GM12864 (cell line): Measurements from ENCODE around the gene LDHA.

Experiments used
- DNase-seq: peaks from one replicate; pipeline ENCODE4 v3.0.0-alpha.2; 2011; ENCODE audit warnings: low read depth
- H3K4me3 ChIP-seq: 2 replicates; pipeline ENCODE4 v1.5.1; 2011; ENCODE audit warnings: mild to moderate bottlenecking, low read depth, low read length, control low read depth
- TF ChIP-seq, protein P1 (sequence below): IDR thresholded peaks from 2 replicates; pipeline ENCODE4 v1.5.1; 2011; ENCODE audit warnings: low read depth, mild to moderate bottlenecking, moderate library complexity, low read length, control low read depth, inconsistent platforms; ENCODE audit errors: missing control alignments

LDHA gene

DNA sequence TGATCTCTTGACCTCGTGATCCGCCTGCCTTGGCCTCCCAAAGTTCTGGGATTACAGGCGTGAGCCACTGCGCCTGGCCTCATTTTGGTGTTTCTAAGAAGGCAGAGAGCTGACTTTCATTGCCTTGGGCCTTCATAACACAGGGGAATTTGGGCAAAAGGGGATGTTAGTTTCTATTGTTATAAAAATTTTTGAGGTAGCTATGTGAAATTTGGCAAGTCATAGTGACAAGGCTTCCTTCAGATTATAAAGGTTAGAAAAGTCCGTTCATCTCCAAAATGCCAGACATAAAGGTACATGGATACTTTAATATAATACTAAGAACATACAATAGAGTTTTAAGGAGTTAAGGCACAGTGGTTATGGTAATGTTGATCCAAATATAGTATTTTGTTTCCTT lies 35.0 kb downstream of the LDHA start:
- TF ChIP-seq, protein P1, sequence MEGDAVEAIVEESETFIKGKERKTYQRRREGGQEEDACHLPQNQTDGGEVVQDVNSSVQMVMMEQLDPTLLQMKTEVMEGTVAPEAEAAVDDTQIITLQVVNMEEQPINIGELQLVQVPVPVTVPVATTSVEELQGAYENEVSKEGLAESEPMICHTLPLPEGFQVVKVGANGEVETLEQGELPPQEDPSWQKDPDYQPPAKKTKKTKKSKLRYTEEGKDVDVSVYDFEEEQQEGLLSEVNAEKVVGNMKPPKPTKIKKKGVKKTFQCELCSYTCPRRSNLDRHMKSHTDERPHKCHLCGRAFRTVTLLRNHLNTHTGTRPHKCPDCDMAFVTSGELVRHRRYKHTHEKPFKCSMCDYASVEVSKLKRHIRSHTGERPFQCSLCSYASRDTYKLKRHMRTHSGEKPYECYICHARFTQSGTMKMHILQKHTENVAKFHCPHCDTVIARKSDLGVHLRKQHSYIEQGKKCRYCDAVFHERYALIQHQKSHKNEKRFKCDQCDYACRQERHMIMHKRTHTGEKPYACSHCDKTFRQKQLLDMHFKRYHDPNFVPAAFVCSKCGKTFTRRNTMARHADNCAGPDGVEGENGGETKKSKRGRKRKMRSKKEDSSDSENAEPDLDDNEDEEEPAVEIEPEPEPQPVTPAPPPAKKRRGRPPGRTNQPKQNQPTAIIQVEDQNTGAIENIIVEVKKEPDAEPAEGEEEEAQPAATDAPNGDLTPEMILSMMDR, result no peak
- H3K4me3 ChIP-seq, result no peak overlapping the region
- no peak for DNase-seq

DNA sequence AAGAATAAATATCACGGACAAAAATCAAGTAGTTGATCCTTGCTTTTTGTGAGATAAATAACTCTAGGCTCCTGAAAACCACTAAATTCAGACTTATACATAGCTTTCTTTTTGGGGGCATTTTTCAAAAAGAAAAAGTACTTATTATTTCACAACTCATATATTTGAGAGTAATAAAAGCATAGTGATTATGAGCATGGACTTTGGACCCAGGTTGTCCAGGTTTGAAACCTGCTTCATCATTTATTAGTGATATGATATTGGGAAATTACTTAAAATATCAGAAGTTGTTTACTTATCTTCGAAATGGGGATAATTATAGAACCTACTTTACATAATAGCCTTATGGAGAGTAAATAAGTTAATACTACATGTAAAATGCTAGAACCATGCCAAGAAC lies 44.3 kb downstream of the LDHA start:
- H3K4me3 ChIP-seq, result no peak overlapping the region
- TF ChIP-seq, protein P1, result no peak
- no peak for DNase-seq

DNA sequence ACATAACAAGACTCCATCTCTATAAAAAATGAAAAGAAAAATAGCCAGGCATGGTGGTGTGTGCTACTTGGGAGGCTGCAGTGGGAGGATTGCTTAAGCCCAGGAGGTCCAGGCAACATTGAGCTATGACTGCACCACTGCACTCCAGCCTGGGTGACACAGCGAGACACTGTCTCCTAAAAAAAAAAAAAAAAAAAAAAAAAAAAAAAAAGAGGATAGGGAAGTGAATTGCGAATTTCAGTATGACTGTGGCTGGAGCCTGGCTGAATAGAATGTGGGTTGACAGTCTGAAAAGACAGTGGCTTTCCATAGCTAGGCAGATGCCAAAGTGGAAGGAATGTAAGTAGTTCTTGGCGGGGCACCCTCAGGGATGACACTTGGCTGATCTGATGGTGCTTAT lies 54.9 kb downstream of the LDHA start:
- TF ChIP-seq, protein P1, result no peak
- DNase-seq, result no peak
- no peak overlapping the region for H3K4me3 ChIP-seq

DNA sequence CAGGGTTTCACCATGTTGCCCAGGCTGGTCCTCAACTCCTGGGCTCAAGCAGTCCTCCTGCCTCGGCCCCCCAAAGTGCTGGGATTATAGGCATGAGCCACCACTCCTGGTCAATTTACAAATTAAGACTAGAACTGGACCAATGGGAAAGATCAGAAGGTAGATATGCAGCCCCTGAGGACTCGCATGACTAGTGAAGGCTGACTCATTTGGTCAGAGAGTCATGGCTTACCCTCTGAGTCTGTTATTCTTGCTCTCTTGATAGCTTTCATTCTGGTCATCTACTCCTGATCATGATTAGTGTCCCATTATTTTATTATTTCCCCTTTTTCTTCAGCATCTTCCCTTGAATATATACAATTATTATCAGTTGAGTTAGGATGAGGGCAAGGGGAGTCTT lies 58.6 kb downstream of the LDHA start:
- no peak overlapping the region for H3K4me3 ChIP-seq
- no peak for DNase-seq
- TF ChIP-seq, protein P1, result no peak

DNA sequence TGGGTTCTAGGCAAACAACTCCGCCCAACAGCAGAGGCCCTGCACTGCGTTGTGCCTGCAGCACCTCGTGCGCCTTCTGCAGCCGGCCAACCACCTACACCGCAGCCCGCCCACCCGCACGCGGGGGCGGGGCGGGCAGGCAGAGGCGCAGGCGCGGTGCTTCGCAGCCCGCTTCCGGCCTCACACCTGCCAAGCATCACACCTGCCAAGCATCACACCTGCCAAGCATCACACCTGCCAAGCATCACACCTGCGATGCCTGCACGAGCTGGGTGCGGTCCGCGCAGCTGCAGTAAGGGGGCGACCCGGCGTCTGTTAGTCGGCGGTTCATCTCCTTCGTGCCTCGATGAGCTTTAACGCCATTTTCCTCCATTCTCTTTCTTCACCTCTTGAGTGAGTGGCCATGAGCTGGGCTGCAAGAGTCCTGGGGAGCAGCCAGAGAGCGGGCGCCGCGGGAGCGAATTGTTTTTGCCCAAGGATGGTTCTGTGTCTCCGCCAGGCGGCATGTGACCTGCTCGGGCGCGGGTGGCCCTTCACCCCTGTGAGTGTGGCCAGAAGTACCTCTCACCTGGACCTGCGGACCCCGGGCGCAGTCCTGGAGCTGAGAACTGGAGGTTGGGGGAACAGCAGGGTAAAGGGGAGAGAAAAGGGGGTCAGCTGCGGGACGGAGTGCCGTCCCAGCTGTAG lies 61.5 kb downstream of the LDHA start, which contains the start of gene LDHAL6A:
Gene LDHAL6A (plus strand): TSS at position 171 of the 687 bp plus-strand sequence. CDS start 825 bp downstream, outside the sequence.
- TF ChIP-seq, protein P1, result no peak
- no peak for DNase-seq
- no peak within 1 kb of the TSS for H3K4me3 ChIP-seq

DNA sequence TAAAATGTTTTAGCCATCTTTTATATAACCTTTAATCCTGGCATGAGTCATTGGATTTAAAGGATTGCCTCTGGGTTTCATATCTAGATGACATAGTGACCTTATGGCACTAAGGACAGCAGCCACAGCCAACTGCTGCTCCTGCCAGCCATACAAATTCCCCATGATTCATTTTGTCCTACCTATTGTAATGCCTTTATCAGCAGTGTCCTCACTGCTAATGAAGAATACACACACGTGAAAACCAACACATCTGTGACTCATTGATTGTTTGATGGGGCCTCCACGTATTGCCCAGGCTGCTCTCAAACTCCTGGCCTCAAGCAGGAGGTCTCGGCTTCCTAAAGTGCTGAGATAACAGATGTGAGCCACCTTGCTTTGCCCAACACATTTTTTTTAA lies 63.1 kb downstream of the LDHA start:
- H3K4me3 ChIP-seq, result no peak overlapping the region
- DNase-seq, result no peak
- TF ChIP-seq, protein P1, result no peak
